Right forelimb (tissue), 1 donor: Measurements from ENCODE around the gene GTF2IRD1.

Source experiments
- DNase-seq: peaks from one replicate; pipeline ENCODE4 v3.0.0-alpha.2; 2018

Gene GTF2IRD1

DNA sequence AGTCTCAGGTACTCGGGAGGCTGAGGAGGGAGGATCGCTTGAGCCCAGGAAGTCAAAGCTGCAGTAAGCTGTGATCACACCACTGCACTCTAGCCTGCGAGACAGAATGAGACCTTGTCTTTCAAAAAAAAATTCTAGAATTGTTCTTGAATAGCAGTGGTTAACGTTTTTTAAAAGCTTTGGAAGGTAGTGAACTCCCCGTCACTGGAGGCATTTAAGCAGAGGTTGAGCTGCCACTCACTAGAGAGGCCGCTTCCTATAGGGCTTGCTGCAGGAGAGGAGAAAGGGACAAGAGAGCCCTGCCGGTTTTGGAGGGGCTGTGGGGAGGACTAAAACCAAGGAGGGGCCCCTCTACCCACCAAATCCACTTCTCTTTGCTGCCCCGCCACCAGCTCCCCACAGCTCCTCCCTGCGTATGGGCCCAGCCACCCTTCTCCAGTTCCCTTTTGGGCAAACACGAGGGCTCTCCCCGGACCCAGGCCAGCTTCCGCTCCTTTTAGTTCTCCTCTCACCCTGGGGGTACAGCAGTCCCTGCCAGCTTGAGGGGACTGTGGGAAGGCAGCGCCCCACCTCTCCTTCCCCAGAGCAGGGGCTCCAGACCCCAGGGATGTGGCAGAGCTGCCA is 116.9 kb downstream of the GTF2IRD1 start:
- no peak for DNase-seq

DNA sequence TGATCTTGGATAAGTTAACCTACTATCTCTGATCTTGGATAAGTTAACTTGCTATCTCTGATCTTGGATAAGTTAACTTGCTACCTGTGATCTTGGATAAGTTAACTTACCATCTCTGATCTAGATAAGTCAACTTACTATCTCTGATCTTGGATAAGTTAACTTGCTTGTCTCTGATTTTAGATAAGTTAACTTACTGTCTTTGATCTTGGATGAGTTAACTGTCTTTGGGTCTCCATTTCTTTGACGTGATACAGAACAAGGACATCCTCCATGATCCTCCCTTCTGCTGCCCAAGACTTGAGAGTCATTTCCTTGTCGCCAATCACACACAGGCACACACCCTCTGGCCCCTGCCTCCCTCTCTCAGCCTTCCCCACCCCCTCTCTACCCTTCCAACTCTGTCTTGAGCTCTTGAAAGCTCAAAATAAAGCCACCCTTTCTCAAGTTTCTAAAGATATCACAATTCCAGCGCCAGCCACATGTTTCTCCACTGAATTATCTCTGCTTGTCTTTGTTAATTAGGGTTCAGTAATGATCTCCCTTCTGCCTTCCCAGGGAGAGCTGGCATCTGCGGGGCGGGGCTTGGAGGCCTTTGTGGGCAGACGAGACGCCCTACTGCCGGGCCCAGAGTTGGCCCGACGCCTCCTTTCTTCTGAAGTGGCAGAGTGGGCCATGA is 118.7 kb downstream of the GTF2IRD1 start:
- no peak for DNase-seq

DNA sequence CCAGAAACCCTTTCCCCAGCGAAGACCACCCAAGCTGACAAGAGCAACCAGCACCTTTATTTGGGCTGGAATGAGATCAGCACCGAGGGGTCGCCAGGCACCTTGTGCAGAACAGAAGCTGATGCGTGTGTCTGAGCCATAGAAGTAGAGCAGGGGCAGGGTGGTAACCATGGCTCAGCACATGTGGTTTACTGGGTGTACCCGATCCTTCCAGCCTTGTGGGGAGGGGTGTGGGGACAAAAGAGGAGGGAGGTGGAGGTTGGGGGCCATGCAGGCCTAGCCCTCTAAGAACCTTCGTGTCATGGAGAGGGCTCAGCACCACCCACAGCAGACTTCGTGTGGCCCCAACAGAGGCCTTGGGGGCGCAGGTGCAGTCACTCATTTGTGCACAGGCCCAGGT is 119.8 kb downstream of the GTF2IRD1 start:
- DNase-seq = no peak

DNA sequence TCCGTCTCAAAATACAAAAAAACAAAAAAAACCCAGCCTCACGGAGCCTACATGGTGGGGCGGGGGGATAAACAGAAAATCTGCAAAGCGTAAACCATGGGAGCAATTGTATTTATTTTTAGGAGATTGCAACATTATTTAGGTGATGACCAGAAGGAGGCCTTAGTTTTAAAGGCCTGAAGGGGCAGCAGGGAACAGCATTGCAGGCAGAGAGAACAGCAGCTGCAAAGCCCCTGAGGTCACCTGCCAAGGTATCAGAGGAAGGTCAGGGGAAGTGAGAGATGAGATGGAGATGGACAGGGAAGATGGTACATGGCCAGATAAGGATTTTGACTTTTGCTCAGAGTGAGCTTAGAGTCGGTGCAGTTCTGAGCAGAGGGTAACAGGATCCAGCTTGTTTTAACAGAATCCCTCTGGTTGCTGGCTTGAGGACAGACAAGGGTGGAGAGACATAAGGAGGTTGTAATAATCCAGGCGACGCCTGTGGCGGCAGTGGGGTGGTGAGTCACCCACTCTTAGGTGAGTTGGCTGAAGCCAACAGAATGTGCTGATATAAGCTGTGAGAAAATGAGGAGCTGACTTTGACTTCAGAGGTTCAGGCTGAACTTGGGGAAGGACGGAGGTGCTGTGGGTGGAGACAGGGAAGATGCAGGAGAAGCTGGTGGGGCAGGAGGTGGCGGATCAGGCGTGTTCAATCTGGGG is 121.5 kb downstream of the GTF2IRD1 start:
- no peak for DNase-seq

DNA sequence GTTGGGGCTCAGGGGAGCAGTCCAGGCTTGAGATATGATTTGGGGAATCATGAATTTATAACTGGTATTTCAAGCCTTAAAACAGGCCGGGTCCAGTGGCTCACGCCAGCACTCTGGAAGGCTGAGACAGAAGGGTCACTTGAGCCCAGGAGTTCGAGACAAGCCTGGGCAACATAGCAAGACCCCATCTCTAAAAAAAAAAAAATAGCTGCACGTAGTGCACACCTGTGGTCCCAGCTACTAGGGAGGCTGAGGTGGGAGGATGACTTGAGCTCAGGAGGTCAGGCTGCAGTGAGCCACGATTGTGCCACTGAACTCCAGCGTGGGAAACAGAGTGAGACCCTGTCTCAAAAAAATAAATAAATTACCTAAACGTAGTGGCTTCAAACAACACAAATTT is 122.1 kb downstream of the GTF2IRD1 start:
- DNase-seq = no peak

DNA sequence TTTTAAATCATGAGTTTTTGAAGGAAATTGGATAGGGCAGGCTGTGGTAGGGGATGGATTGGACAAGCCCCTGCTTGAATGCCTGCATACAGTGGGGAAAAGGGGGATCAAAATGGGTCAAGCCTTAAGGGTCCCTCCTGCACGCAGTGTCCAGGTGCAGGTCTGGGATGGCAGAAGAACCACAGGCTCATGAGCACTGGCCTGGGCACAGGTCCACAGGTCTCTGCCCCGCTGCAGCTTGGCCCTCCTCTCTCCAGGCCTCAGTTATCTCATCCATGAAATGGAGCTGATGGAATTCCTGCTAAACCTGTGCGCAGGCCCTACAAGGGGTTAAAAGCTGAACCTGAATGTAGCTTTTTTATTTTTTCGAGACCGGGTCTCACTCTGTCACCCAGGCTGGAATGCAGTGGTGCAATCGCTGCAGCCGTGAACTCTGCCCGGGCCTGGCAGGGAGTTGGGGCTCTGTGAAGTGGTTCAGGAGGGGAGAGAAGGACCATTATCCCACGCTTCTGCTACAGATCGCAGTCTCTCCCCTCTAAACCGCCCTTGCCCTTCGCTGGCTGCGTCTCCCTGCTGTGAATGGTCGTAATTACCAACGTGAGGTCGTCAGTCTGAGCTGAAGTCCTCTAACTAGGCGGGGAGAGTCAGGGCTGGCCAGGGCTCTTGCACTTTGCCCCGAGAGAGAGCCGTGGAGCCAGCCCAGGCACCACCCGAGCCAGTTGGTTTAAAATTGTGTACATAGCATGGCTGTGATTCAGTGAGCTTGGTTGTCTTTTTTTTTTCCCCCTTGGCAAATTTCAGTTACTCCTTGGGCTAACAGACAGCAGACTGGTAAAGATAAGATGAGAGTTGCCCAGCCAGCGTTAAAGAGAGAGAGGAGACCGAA is 126.3 kb downstream of the GTF2IRD1 start:
- DNase-seq = no peak

DNA sequence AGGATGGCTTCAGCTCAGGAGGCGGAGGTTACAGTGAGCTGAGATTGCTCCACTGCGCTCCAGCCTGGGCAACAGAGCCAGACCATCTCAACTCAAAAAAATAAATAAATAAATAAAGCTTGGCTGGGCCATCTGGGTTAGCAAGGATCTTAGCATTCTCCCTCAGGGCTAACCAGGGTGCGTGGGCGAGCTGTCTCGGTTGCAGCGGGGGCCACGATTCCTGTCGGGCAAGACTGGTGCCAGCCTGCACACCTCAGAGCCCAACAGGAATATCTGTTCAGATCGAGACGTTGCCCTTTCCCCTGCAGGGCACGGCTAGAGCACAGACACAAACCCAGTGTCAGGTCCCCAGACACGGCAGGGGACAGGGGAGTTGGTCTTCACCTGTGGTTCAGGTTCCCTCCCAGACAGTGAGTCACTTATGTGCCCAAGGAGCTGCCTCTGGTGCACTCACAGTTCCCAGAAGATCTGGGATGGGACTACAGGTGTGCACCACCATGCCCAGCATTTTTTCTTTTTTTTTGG is 128.3 kb downstream of the GTF2IRD1 start:
- DNase-seq = no peak

DNA sequence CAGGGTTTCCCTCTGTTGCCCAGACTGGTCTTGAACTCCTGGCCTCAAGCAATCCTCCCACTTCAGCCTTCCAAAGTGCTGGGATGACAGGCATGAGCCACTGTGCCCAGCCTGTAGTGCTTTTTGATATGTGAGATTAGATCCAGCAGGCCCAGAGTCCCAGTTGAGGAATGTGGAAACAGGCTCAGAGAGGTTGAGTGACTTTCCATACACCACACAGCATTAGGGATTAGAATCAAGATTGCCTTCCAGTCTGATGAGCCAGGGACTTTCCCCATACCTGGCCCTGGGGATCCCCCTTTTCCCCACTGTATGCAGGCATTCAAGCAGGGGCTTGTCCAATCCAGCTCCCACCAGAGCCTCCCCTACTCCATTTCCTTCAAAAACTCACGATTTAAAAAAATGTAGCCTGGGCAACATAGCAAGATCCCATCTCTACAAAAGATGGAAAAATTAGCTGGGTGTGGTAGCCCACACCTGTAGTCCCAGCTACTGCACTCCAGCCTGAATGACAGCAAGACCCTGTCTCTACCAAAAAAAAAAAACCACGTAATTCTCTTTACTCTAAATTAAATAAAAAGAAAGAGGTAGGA is 128.8 kb downstream of the GTF2IRD1 start:
- no peak for DNase-seq

DNA sequence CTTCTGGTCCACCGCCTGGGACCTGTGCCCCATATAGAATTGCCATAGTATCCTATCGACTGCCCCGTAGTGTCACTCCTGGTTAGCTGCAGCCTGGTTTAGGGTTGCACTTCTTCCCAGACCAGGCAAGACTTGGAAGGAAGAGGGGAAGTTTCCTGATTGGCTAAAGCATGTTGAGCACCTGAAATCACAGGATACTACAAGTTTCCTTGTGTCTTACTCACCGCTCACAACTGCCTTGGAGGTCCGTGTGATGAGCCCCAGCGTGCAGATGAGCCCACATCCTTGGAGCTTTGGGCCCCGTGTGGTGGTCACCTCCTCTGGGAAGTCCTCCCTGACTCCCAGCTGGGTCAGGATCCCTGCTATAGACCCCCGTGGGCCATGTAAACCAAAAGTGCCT is 129.9 kb downstream of the GTF2IRD1 start:
- DNase-seq = no peak

DNA sequence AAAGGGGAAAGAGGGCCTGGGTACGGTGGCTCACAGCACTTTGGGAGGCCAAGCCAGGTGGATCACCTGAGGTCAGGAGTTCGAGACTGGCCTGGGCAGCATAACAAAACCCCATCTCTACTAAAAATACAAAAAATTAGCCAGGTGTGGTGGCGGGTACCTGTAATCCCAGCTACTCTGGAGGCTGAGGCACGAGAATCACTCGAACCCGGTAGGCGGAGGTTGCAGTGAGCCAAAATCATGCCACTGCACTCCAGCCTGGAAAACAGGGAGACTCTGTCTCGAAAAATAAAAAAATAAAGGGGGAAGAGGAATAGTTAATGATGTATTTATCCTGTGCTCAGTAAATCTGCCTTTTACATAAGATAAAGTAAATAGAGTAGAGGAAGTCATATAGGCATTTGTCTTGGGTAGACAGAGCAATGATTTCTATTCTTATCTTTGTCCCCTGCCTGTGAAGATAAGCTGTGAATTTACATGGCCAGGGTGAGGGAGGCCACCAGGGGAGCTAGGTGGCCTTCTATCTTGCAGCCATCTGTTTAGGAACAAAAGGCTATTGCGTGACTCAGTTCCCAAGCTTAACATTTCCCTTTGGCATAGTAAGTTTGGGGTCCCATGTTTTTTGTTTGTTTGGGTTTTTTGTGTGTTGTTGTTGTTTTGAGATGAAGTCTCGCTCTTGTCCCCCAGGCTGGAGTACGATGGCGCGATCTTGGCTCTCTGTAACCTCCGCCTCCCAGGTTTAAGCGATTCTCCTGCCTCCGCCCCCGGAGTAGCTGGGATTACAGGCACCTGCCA is 130.7 kb downstream of the GTF2IRD1 start:
- no peak for DNase-seq

DNA sequence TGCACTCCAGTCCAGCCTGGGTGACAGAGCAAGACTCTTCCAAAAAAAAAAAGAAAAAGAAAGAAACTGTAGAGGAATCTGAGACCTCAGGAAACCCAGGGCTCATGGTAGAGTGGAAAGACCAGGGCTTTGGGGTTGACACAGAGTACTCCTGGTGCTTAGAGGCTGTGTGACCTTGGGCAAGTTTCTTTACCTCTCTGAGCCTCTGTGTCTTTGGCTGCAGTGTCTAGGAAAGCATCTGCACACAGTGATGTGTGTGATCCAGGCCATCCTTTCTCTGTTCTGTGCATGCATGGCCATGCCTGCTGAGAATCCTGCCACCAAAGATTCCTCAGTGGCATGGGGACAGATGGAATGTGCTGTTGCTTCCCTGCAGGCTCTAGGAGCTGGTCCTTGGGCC is 132.1 kb downstream of the GTF2IRD1 start:
- no peak for DNase-seq

DNA sequence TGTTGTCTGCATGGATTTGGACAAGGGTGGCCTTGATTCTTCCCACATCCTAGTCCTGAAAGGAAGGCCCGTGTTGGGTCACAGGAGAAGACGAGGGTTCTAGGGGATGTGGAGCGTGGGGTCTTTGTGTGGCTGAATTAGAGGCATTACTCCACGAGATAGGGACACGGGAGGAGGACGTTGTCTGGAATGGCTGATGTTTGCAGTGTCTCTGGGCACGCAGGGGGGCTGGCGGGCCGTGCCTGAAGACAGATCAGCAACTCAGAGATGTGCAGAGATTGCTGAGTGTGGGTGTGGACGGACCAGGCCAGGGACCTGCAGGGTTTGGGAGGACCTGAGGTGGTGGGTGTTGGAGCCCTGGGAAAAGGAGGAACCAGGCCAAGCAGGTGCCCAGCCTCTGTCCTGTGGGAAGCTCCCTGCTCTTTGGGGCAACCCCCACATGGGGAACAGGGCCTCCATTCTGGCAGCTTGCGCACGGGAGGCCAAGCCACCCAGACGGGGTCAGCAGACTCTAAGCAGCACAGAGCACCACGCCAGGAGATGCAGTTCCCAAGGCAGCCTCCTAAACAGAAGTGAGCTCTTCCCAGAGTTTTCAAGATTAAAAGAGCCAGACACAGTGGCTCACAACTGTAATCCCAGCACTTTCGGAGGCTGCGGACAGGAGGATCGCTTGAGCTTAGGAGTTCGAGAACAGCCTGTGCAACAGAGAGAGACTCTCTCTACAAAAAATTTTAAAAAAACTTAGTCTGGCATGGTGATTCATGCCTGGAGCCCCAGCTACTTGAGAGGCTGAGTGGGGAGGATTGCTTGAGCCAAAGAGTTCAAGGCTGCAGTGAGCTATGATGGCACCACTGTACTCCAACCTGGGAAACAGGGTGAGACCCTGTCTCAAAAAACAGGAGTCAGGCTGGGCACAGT is 132.8 kb downstream of the GTF2IRD1 start:
- no peak for DNase-seq

DNA sequence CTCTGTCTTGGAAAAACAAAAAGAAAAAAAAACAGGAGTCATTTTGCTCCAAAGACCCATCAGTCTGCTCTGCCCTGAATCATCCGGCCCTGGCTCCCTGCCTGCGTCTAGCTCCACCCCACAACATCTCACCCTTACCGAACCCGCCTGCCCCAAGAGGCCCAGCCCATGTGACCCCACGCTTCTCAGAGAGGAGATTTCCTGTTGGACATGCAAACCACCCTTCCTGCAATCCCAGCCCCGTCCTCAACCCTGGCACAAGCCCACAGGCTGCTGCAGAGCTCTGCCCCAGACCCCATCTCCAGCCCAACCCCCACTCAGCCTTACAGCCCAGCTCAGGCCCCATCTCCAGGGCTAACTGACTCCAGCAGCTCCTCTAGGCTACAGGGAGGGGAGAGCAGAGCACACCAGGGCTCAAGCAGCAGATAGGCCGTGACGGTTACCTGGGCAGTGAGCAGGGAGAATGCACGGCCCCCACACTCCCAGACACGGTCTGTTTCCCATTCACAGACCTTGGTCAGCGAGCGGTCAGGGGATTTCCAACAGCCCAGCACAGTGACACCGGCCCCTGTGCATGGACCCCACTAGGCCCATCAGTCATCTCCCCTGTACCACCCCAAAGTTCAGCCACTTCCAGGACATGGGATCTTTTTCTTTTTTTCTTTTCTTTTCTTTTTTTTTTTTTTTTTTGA is 133.9 kb downstream of the GTF2IRD1 start:
- peak; percentile 81 for DNase-seq

DNA sequence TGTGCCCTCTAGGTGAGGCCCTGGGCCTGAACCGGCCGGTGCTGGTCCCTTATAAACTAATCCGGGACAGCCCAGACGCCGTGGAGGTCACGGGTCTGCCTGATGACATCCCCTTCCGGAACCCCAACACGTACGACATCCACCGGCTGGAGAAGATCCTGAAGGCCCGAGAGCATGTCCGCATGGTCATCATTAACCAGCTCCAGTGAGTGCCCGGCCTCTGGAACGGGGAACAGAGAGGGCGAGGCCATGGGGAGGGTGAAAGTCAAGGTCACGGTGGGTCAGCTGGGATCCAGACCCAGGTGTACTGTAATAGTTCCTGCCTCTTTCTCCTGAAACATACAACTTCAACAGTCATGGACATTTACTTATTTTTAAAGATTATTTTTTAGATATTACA is 137.1 kb downstream of the GTF2IRD1 start:
- no peak for DNase-seq

DNA sequence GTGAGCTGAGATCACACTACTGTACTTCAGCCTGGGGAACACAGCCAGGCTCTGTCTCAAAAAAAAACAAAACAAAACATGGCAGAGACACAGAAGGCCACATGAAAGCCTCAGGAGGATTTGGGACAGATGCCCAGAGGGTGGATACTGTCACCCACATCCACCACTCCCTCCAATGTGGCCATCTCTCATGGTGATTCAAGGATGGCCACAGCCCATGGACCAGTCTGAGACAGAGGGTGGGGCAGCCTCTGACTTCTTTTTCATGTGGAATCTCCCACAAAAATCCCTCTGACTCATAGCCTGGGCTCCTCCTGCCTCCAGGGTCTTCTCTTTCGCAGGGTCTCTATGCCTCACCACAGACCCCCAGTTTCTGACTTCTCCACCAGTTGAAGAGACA is 144.9 kb downstream of the GTF2IRD1 start:
- no peak for DNase-seq

DNA sequence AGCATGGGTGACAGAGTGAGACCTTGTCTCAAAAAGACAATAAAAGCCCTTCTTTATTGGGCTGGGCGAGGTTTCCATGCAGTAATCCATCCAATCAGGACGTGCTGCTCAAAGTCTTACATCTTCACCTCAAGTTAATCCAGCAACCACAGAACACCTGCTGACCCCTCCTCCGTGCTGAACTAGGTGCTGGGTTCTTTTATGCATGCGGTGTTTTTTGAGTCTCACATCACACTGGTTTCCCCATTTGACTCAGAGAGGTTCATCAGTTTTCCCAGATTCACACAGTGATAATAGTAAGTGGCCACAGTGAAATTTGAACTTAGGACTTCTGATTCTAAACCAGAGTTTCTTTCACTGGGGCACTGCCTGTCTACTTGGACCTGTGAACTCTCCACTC is 145.5 kb downstream of the GTF2IRD1 start:
- no peak for DNase-seq

DNA sequence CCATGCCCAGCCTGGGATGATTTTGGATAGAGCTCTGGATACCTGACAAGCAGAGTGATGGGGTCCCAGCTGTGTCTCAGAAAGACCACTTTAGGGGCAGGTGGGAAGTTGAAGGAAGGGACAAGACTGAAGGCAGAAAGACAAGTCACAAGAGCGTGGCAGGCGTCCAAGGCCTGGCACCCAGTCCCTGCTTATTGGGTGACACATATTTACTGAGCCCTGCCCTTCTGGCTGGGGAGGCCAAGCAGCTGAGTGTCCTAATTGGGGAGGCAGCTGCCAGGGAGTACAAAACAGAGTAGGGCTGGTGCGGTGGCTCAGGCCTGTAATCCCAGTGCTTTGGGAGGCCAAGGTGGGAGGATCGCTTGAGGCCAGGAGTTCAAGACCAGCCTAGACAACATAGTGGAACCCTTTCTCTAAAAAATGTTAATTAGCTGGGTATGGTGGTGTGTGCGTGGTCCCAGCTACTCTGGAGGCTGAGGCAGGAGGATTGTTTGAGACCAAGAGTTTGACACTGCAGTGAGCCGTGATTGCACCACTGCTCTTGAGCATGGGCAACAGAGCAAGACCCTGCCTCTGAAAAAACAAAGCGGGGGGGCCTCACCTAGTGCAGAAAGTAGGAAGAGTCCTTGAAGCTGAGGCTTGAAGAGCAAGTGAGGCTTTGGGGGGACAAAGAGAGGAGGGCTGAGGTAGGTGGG is 150.8 kb downstream of the GTF2IRD1 start:
- DNase-seq = no peak

DNA sequence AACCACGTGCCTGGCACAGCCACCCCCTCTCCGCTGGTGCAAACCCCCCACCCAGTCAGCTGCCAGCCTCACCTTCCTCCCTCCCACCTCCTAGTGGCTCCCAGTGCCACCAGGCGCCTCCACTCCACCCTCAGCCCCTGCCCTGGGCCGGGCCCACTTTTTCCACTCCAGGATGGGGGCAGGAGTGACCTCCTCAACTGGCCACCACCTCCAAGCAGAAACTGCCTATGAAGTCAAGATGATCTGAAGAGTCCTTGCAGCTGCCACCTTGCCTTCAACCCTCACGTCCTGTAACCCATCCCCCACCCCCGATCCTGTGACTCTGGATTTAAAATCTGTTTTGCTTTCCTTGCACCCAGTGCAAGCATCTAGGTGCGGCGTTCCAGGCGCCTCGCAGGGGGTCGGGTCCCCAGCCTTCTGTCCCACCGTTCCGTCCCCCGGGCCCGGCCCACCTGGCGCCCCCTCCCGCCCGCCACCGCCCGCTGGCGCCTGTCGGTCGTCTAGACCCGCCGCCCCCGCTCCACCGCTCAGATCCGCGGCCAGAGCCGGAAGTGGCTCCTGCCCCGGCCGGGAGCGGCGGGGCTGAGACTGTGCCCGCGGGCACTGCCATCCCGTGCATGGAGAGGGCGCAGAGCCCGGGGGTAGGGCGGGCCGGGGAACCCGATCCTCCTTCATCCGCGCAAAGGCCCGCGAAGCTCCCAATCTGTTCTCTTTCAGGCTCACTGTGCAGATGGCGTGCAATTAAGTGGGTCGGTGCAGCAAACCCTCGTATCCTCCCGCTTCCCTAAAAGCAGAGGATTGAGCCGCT is 152.6 kb downstream of the GTF2IRD1 start:
- DNase-seq = peak; percentile 59
